ENCODE measurements around the gene OCA2.

DNA sequence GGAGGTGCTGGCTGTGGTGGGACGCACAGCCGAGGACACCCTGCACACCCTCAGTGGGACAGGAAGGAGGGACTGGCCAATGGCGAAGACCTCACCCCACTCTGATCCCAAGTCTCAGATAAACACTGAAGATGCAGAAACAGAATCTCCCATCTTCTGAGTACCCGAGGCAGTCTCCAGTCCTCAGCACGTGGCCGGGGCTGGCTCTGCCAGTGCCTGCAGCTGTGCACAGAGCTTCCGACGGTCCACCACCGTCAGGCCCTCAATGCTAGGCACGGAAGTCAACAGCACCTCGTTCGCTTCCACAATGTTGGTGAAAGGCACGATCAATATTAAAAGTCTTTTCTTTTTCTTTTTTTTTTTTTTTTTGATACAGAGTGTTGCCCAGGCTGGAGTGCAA lies 16.8 kb upstream of the OCA2 start:
- TF ChIP-seq POLR2A (IDR thresholded peaks at IDR 0.05; ENCODE audit: control extremely low read depth in 1 of 2, low read depth in 2 of 2, low read length in 2 of 2) (no peak), BCL11A (IDR thresholded peaks at IDR 0.05; ENCODE audit: low read depth in 2 of 2, low read length in 2 of 2) (no peak), TAF1 (IDR thresholded peaks at IDR 0.05; ENCODE audit: low read depth, low read length) (no peak), HDAC6 (IDR thresholded peaks at IDR 0.05; ENCODE audit: low read depth, low read length) (no peak), TCF12 (IDR thresholded peaks at IDR 0.05; ENCODE audit: low read depth, low read length) (no peak), RFX5 (IDR thresholded peaks at IDR 0.05; ENCODE audit: borderline replicate concordance, low read depth, low read length) (no peak), ZNF274 (IDR thresholded peaks at IDR 0.05; ENCODE audit: borderline replicate concordance, extremely low read depth, low read length) (no peak), EZH2 (IDR thresholded peaks at IDR 0.05; ENCODE audit: low read depth, low read length, severe bottlenecking) (no peak)
- TF ChIP-seq, protein P1, sequence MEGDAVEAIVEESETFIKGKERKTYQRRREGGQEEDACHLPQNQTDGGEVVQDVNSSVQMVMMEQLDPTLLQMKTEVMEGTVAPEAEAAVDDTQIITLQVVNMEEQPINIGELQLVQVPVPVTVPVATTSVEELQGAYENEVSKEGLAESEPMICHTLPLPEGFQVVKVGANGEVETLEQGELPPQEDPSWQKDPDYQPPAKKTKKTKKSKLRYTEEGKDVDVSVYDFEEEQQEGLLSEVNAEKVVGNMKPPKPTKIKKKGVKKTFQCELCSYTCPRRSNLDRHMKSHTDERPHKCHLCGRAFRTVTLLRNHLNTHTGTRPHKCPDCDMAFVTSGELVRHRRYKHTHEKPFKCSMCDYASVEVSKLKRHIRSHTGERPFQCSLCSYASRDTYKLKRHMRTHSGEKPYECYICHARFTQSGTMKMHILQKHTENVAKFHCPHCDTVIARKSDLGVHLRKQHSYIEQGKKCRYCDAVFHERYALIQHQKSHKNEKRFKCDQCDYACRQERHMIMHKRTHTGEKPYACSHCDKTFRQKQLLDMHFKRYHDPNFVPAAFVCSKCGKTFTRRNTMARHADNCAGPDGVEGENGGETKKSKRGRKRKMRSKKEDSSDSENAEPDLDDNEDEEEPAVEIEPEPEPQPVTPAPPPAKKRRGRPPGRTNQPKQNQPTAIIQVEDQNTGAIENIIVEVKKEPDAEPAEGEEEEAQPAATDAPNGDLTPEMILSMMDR (IDR thresholded peaks at IDR 0.05; ENCODE audit: control extremely low read depth in 1 of 3, insufficient read depth in 1 of 3, low read depth in 1 of 3, low read length in 3 of 3): no peak

All from H1 (cell line).